CD4-positive, CD25-positive, alpha-beta regulatory T cell (primary cell): ENCODE data around the gene DCAF17. TPM values are rescaled to one million over a fixed set of nuclear protein-coding genes. Genes with fewer than 3 reads are reported as not detected.
"Not testable (repeated sequence)": the region's sequence is repeated elsewhere in the genome, so short reads cannot be mapped to it uniquely, and the experiment has no call there.

Experiments used
- ATAC-seq, 2 donors: fragments of 150-1000 bp; cut with Tn5 transposase; one replicate each; pipeline ENCODE4 v1.10.0; 2021; ENCODE audit warnings: low read depth in 2 of 2, moderate number of reproducible peaks in 2 of 2, moderate library complexity in 1 of 2
- DNase-seq, 3 donors: peaks; one replicate each; pipeline versions ENCODE4 v3.0.0 to v3.0.0-alpha.2; 2012 to 2022; ENCODE audit warnings: mixed read lengths in 1 of 3
- H3K27ac ChIP-seq: one replicate; pipeline ENCODE4 v1.7.0; 2013; ENCODE audit warnings: mild to moderate bottlenecking, low read length; ENCODE audit not compliant: insufficient read depth, poor library complexity, severe bottlenecking
- H3K27me3 ChIP-seq: one replicate; pipeline ENCODE4 v1.7.0; 2013; ENCODE audit warnings: low read length; ENCODE audit not compliant: control insufficient read depth, insufficient read depth
- H3K36me3 ChIP-seq: one replicate; pipeline ENCODE4 v1.7.0; 2013; ENCODE audit warnings: mild to moderate bottlenecking, low read length, moderate library complexity; ENCODE audit not compliant: control insufficient read depth, insufficient read depth
- H3K4me1 ChIP-seq: 2 replicates; pipeline ENCODE4 v1.7.0; 2013; ENCODE audit warnings: mild to moderate bottlenecking, low read length; ENCODE audit not compliant: insufficient read depth, control insufficient read depth, poor library complexity, severe bottlenecking
- H3K4me3 ChIP-seq: one replicate; pipeline ENCODE4 v1.7.0; 2013; ENCODE audit warnings: low read depth, mild to moderate bottlenecking, low read length, moderate library complexity
- H3K9me3 ChIP-seq, 2 experiments: 1 replicate in 1 of 2; 2 replicates in 1 of 2; pipeline ENCODE4 v1.7.0; 2013; ENCODE audit warnings: low read length in 2 of 2, mild to moderate bottlenecking in 1 of 2, moderate library complexity in 1 of 2; ENCODE audit not compliant: control insufficient read depth in 2 of 2
- H3K27ac Mint-ChIP-seq, 3 donors: one replicate each; pipeline ENCODE4 v1.8.0; 2020 to 2022; ENCODE audit warnings: mild to moderate bottlenecking in 3 of 3, mixed read lengths in 3 of 3, moderate library complexity in 2 of 3
- H3K27me3 Mint-ChIP-seq: one replicate; pipeline ENCODE4 v1.8.0; 2022; ENCODE audit warnings: mild to moderate bottlenecking, mixed read lengths
- H3K36me3 Mint-ChIP-seq: one replicate; pipeline ENCODE4 v1.8.0; 2020; ENCODE audit warnings: mixed read lengths
- H3K4me1 Mint-ChIP-seq, 4 donors: one replicate each; pipeline ENCODE4 v1.8.0; 2020 to 2022; ENCODE audit warnings: mixed read lengths in 4 of 4, mild to moderate bottlenecking in 1 of 4
- H3K4me3 Mint-ChIP-seq, 4 donors: one replicate each; pipeline ENCODE4 v1.8.0; 2020 to 2022; ENCODE audit warnings: mild to moderate bottlenecking in 4 of 4, mixed read lengths in 4 of 4, moderate library complexity in 3 of 4
- H3K9me3 Mint-ChIP-seq, 7 donors: one replicate each; pipeline ENCODE4 v1.8.0; 2020 to 2022; ENCODE audit warnings: mixed read lengths in 7 of 7, mild to moderate bottlenecking in 3 of 7, moderate library complexity in 2 of 7
- polyA plus RNA-seq, 4 donors: library from polyadenylated mRNA; unstranded; fragments of 300-500 nt; fragmentation: Illumina TruSeq; gene quantifications; one replicate each; pipeline ENCODE4 v1.2.3, GENCODE V29; 2021
- total RNA-seq: library from RNA; stranded (reverse); gene quantifications from one replicate; pipeline ENCODE4 v1.2.3, GENCODE V29; 2022

The DCAF17 gene
- total and polyA plus RNA-seq, 5 donors from 2014 or later: 10.3 to 18.4 (median 12.7) TPM

- Mint-ChIP-seq H3K27ac (no peak overlapping the region), H3K4me3 (no peak overlapping the region), H3K27me3 (no peaks in the 10 kb centered on the region), H3K4me1 (peaks cover 7 to 24% (median 18%) of the 10 kb centered on the region in 4 donors), H3K36me3 (peaks cover 54% of the 10 kb centered on the region), H3K9me3 (peaks cover 0 to 3% (median 0%) of the 10 kb centered on the region in 7 donors)
- no peaks in the 10 kb centered on the region for H3K9me3 ChIP-seq
- peaks cover 10% of the 10 kb centered on the region for H3K4me1 ChIP-seq
- no peak overlapping the region for H3K4me3 ChIP-seq
- no peak overlapping the region for H3K27ac ChIP-seq
- H3K36me3 ChIP-seq: peaks cover 17% of the 10 kb centered on the region
- ATAC-seq: no peak
- no peaks in the 10 kb centered on the region for H3K27me3 ChIP-seq
- no peak for DNase-seq
Observed at GRCh38 chr2:171483793-171484192, 49.8 kb downstream of the DCAF17 start.

- peaks cover 7 to 24% (median 18%) of the 10 kb centered on the region in 4 donors for H3K4me1 Mint-ChIP-seq
- peak in 1 of 3 donors; percentile 31 for DNase-seq
- no peak overlapping the region for H3K4me3 Mint-ChIP-seq
- H3K4me1 ChIP-seq: peaks cover 10% of the 10 kb centered on the region
- H3K9me3 ChIP-seq: no peaks in the 10 kb centered on the region
- H3K36me3 ChIP-seq: peaks cover 8% of the 10 kb centered on the region
- H3K36me3 Mint-ChIP-seq: peaks cover 45% of the 10 kb centered on the region
- no peak for ATAC-seq
- peak overlapping the region; percentile 23 for H3K4me3 ChIP-seq
- H3K27ac Mint-ChIP-seq: peak overlapping the region in 2 of 3 donors; percentile 3 to 4
- no peaks in the 10 kb centered on the region for H3K27me3 Mint-ChIP-seq
- H3K27me3 ChIP-seq: no peaks in the 10 kb centered on the region
- peaks cover 0 to 4% (median 0%) of the 10 kb centered on the region in 7 donors for H3K9me3 Mint-ChIP-seq
- no peak overlapping the region for H3K27ac ChIP-seq
Observed at GRCh38 chr2:171485116-171485515, 51.1 kb downstream of the DCAF17 start.

GRCh38 chr2:171487201-171487600 is 53.2 kb downstream of the DCAF17 start:
- H3K36me3 Mint-ChIP-seq: peaks cover 32% of the 10 kb centered on the region

GRCh38 chr2:171487803-171488259 is 53.8 kb downstream of the DCAF17 start:
- no peak overlapping the region for H3K4me3 Mint-ChIP-seq
- Histone ChIP-seq H3K27me3 (no peaks in the 10 kb centered on the region), H3K36me3 (peaks cover 2% of the 10 kb centered on the region), H3K4me3 (no peak overlapping the region), H3K9me3 (no peaks in the 10 kb centered on the region), H3K27ac (no peak overlapping the region), H3K4me1 (peaks cover 10% of the 10 kb centered on the region)
- H3K27ac Mint-ChIP-seq: no peak overlapping the region
- peaks cover 26% of the 10 kb centered on the region for H3K36me3 Mint-ChIP-seq
- no peaks in the 10 kb centered on the region for H3K27me3 Mint-ChIP-seq
- peaks cover 0 to 4% (median 0%) of the 10 kb centered on the region in 7 donors for H3K9me3 Mint-ChIP-seq
- H3K4me1 Mint-ChIP-seq: peaks cover 4 to 19% (median 17%) of the 10 kb centered on the region in 4 donors
- ATAC-seq (no peak), DNase-seq (no peak)

More at GRCh38 chr2:171487201-171487600, 53.2 kb downstream of the DCAF17 start:
- DNase-seq (no peak), ATAC-seq (no peak)
- Histone ChIP-seq H3K9me3 (no peaks in the 10 kb centered on the region), H3K4me1 (peaks cover 10% of the 10 kb centered on the region), H3K36me3 (peaks cover 2% of the 10 kb centered on the region), H3K4me3 (no peak overlapping the region), H3K27ac (no peak overlapping the region), H3K27me3 (no peaks in the 10 kb centered on the region)
- H3K27me3 Mint-ChIP-seq: no peaks in the 10 kb centered on the region
- H3K4me1 Mint-ChIP-seq: peaks cover 4 to 19% (median 17%) of the 10 kb centered on the region in 4 donors
- no peak overlapping the region for H3K4me3 Mint-ChIP-seq
- H3K9me3 Mint-ChIP-seq: peaks cover 0 to 4% (median 0%) of the 10 kb centered on the region in 7 donors
- no peak overlapping the region for H3K27ac Mint-ChIP-seq

GRCh38 chr2:171490577-171490976 is 56.6 kb downstream of the DCAF17 start:
- H3K4me1 ChIP-seq: peaks cover 4% of the 10 kb centered on the region

GRCh38 chr2:171491292-171491691 is 57.3 kb downstream of the DCAF17 start:
- peaks cover 0 to 3% (median under 1%) of the 10 kb centered on the region in 4 donors for H3K4me1 Mint-ChIP-seq
- no peak overlapping the region for H3K4me3 Mint-ChIP-seq
- Histone ChIP-seq H3K27me3 (no peaks in the 10 kb centered on the region), H3K4me1 (no peaks in the 10 kb centered on the region), H3K9me3 (no peaks in the 10 kb centered on the region), H3K27ac (no peak overlapping the region), H3K36me3 (peaks cover 2% of the 10 kb centered on the region), H3K4me3 (no peak overlapping the region)
- H3K27ac Mint-ChIP-seq: no peak overlapping the region
- H3K36me3 Mint-ChIP-seq: peaks cover 17% of the 10 kb centered on the region
- H3K27me3 Mint-ChIP-seq: no peaks in the 10 kb centered on the region
- no peak for DNase-seq
- ATAC-seq: no peak
- peaks cover 0 to 4% (median 0%) of the 10 kb centered on the region in 7 donors for H3K9me3 Mint-ChIP-seq

More at GRCh38 chr2:171490577-171490976, 56.6 kb downstream of the DCAF17 start:
- Mint-ChIP-seq H3K27ac (no peak overlapping the region), H3K9me3 (peaks cover 0 to 4% (median 0%) of the 10 kb centered on the region in 7 donors), H3K4me1 (peaks cover 1 to 5% (median 2%) of the 10 kb centered on the region in 4 donors), H3K4me3 (no peak overlapping the region), H3K27me3 (no peaks in the 10 kb centered on the region), H3K36me3 (peaks cover 18% of the 10 kb centered on the region)
- Histone ChIP-seq H3K27ac (no peak overlapping the region), H3K9me3 (no peaks in the 10 kb centered on the region), H3K36me3 (peaks cover 2% of the 10 kb centered on the region), H3K4me3 (no peak overlapping the region), H3K27me3 (no peaks in the 10 kb centered on the region)
- DNase-seq (no peak), ATAC-seq (no peak)

GRCh38 chr2:171492664-171493063 is 58.6 kb downstream of the DCAF17 start:
- H3K36me3 Mint-ChIP-seq: peaks cover 17% of the 10 kb centered on the region

GRCh38 chr2:171497664-171498063 is 63.6 kb downstream of the DCAF17 start:
- H3K4me1 ChIP-seq, H3K27ac ChIP-seq, H3K36me3 Mint-ChIP-seq, H3K4me1 Mint-ChIP-seq, H3K36me3 ChIP-seq, ATAC-seq, H3K27ac Mint-ChIP-seq, H3K27me3 Mint-ChIP-seq, H3K4me3 ChIP-seq, H3K27me3 ChIP-seq, H3K9me3 ChIP-seq, H3K4me3 Mint-ChIP-seq, H3K9me3 Mint-ChIP-seq, DNase-seq: not testable (repeated sequence)

More at GRCh38 chr2:171492664-171493063, 58.6 kb downstream of the DCAF17 start:
- DNase-seq (no peak), ATAC-seq (no peak)
- peaks cover 2% of the 10 kb centered on the region for H3K36me3 ChIP-seq
- no peaks in the 10 kb centered on the region for H3K27me3 Mint-ChIP-seq
- H3K4me1 Mint-ChIP-seq: peaks cover 0 to 2% (median 0%) of the 10 kb centered on the region in 4 donors
- H3K9me3 Mint-ChIP-seq: peaks cover 0 to 4% (median 2%) of the 10 kb centered on the region in 7 donors
- H3K4me3 Mint-ChIP-seq: no peak overlapping the region
- H3K27ac Mint-ChIP-seq: no peak overlapping the region
- no peak overlapping the region for H3K4me3 ChIP-seq
- H3K4me1 ChIP-seq: no peaks in the 10 kb centered on the region
- peaks cover 0 to 3% of the 10 kb centered on the region in 2 experiments for H3K9me3 ChIP-seq
- H3K27ac ChIP-seq: no peak overlapping the region
- H3K27me3 ChIP-seq: no peaks in the 10 kb centered on the region
